ENCODE results near the gene CCNG2.

GRCh38 chr4:77187322-77187721 lies 30.3 kb downstream of the CCNG2 start:
- no peak for TF ChIP-seq CTCF (IDR thresholded peaks at IDR 0.05)
- no peak for TF ChIP-seq POLR2A (IDR thresholded peaks at IDR 0.05)
